Tongue (tissue), 2 donors: ENCODE measurements around the gene FAM72C. TPM values are rescaled to one million over a fixed set of nuclear protein-coding genes. Genes with fewer than 3 reads are reported as not detected.
"Not testable (repeated sequence)": the region's sequence is repeated elsewhere in the genome, so short reads cannot be mapped to it uniquely, and the experiment has no call there.

Experiments used
- DNase-seq: peaks from one replicate; pipeline ENCODE4 v3.0.0-alpha.2; 2015
- total RNA-seq: library from RNA; depleted of rRNA; stranded (reverse); fragments of >200 nt; gene quantifications from one replicate; pipeline ENCODE4 v1.2.3, GENCODE V29; 2014

The FAM72C gene
- total RNA-seq = 0.51 TPM

GRCh38 chr1:143971924-143972700 lies at the start of gene FAM72C:
TSS of gene FAM72C (minus strand) at chr1:143971986. CDS start at chr1:143971141, 845 bp downstream.
- DNase-seq = not testable (repeated sequence)

GRCh38 chr1:144020001-144020738 lies 48.4 kb upstream of the FAM72C start:
- DNase-seq = not testable (repeated sequence)

GRCh38 chr1:144019101-144019500 lies 47.3 kb upstream of the FAM72C start:
- DNase-seq = not testable (repeated sequence)

- DNase-seq = peak; percentile 2
These were observed 43.6 kb upstream of the FAM72C start for GRCh38 chr1:144015180-144015966.

- not testable (repeated sequence) for DNase-seq
These were observed 42.7 kb upstream of the FAM72C start for GRCh38 chr1:144014528-144014927.

GRCh38 chr1:144014121-144014520 lies 42.3 kb upstream of the FAM72C start:
- not testable (repeated sequence) for DNase-seq

GRCh38 chr1:144012168-144012733 lies 40.5 kb upstream of the FAM72C start:
- not testable (repeated sequence) for DNase-seq

- not testable (repeated sequence) for DNase-seq
These were observed 37.6 kb upstream of the FAM72C start for GRCh38 chr1:144009410-144009809.

- DNase-seq = not testable (repeated sequence)
These were observed 32.5 kb upstream of the FAM72C start for GRCh38 chr1:144004259-144004658.

- DNase-seq = not testable (repeated sequence)
These were observed 31.7 kb upstream of the FAM72C start for GRCh38 chr1:144003306-144004029.

GRCh38 chr1:144002141-144002881 lies 30.5 kb upstream of the FAM72C start:
- DNase-seq = not testable (repeated sequence)

GRCh38 chr1:144001077-144001476 lies 29.3 kb upstream of the FAM72C start:
- not testable (repeated sequence) for DNase-seq

GRCh38 chr1:143996020-143996419 lies 24.2 kb upstream of the FAM72C start:
- not testable (repeated sequence) for DNase-seq

GRCh38 chr1:143993301-143993907 lies 21.6 kb upstream of the FAM72C start:
- DNase-seq = not testable (repeated sequence)

- DNase-seq = not testable (repeated sequence)
These were observed 18.9 kb upstream of the FAM72C start for GRCh38 chr1:143990699-143991098.

GRCh38 chr1:143989719-143990118 lies 17.9 kb upstream of the FAM72C start:
- DNase-seq = not testable (repeated sequence)

- DNase-seq = not testable (repeated sequence)
These were observed 17.6 kb upstream of the FAM72C start for GRCh38 chr1:143989427-143989712.

GRCh38 chr1:143988602-143989426 lies 17.0 kb upstream of the FAM72C start:
- not testable (repeated sequence) for DNase-seq

- not testable (repeated sequence) for DNase-seq
These were observed 16.1 kb upstream of the FAM72C start for GRCh38 chr1:143987868-143988267.
